ENCODE data around the gene SCMH1.

- TF ChIP-seq CHD1 (IDR thresholded peaks at IDR 0.05; ENCODE audit: low read depth, low read length) (no peak), CTCF (conservative IDR thresholded peaks at IDR 0.05; ENCODE audit: low read depth, low read length) (no peak), POLR2A (IDR thresholded peaks at IDR 0.05; ENCODE audit: low read depth, low read length) (no peak), BHLHE40 (IDR thresholded peaks at IDR 0.05; ENCODE audit: low read depth, low read length) (no peak), USF2 (IDR thresholded peaks at IDR 0.05; ENCODE audit: low read depth, low read length) (no peak), SMC3 (IDR thresholded peaks at IDR 0.05; ENCODE audit: low read depth, low read length) (no peak), CEBPB (IDR thresholded peaks at IDR 0.05; ENCODE audit: low read depth, low read length) (no peak), RFX5 (IDR thresholded peaks at IDR 0.05; ENCODE audit: low read depth, low read length) (no peak), RCOR1 (IDR thresholded peaks at IDR 0.05; ENCODE audit: insufficient replicate concordance, low read length) (no peak), MAFK (IDR thresholded peaks at IDR 0.05; ENCODE audit: low read depth, low read length) (no peak)
Observed at GRCh38 chr1:41218152-41218551, 24.0 kb downstream of the SCMH1 start.

All from IMR-90 (cell line).